GM23338 (cell line): ENCODE data around the gene FEN1. TPM values are rescaled to one million over a fixed set of nuclear protein-coding genes. Genes with fewer than 3 reads are reported as not detected.

Source experiments
- ATAC-seq: fragments of 200-7000 bp; cut with Tn5 transposase; 3 replicates; pipeline ENCODE4 v1.9.1; 2020
- DNase-seq: peaks from one replicate; pipeline ENCODE4 v3.0.0-alpha.2; 2015; ENCODE audit warnings: low spot score
- H2AFZ ChIP-seq: fragments of 200-600 bp; sonication (generic); 2 replicates; pipeline ENCODE4 v1.8.0; 2016; ENCODE audit warnings: antibody characterized with exemption, mild to moderate bottlenecking, moderate library complexity
- H3F3A ChIP-seq: fragments of 200-600 bp; sonication (generic); replicated peaks from 2 replicates; pipeline ENCODE4 v1.8.0; 2017; ENCODE audit warnings: antibody characterized with exemption, mixed run types, low read depth
- H3K27ac ChIP-seq: fragments of 200-600 bp; sonication (generic); 2 replicates; pipeline ENCODE4 v1.6.1; 2016; ENCODE audit warnings: low read depth
- H3K27me3 ChIP-seq: fragments of 200-600 bp; sonication (generic); 2 replicates; pipeline ENCODE4 v1.8.0; 2016; ENCODE audit warnings: mild to moderate bottlenecking, mixed run types, moderate library complexity; ENCODE audit not compliant: insufficient read depth
- H3K36me3 ChIP-seq: fragments of 200-600 bp; sonication (generic); 2 replicates; pipeline ENCODE4 v1.8.0; 2016; ENCODE audit warnings: mild to moderate bottlenecking; ENCODE audit not compliant: insufficient read depth
- H3K4me1 ChIP-seq: fragments of 200-600 bp; sonication (generic); 2 replicates; pipeline ENCODE4 v1.8.0; 2016; ENCODE audit warnings: mild to moderate bottlenecking, moderate library complexity; ENCODE audit not compliant: insufficient read depth
- H3K4me2 ChIP-seq: fragments of 200-600 bp; sonication (generic); 2 replicates; pipeline ENCODE4 v1.7.1; 2017; ENCODE audit warnings: mixed run types
- H3K4me3 ChIP-seq: fragments of 200-600 bp; sonication (generic); 2 replicates; pipeline ENCODE4 v1.6.1; 2016; ENCODE audit warnings: mixed run types
- H3K79me2 ChIP-seq: fragments of 200-600 bp; sonication (generic); replicated peaks from 2 replicates; pipeline ENCODE4 v1.8.0; 2017; ENCODE audit warnings: mild to moderate bottlenecking; ENCODE audit not compliant: insufficient read depth
- H3K9me2 ChIP-seq: fragments of 200-600 bp; sonication (generic); 2 replicates; pipeline ENCODE4 v1.8.0; 2017; ENCODE audit not compliant: insufficient read depth
- H4K20me1 ChIP-seq: fragments of 200-600 bp; sonication (generic); replicated peaks from 2 replicates; pipeline ENCODE4 v1.8.0; 2017; ENCODE audit warnings: mild to moderate bottlenecking; ENCODE audit not compliant: insufficient read depth
- H3K27ac Mint-ChIP-seq: 2 replicates; pipeline ENCODE4 v1.8.0; 2020; ENCODE audit warnings: inconsistent platforms, mild to moderate bottlenecking, moderate library complexity, mixed read lengths
- H3K27me3 Mint-ChIP-seq: 3 replicates; pipeline ENCODE4 v1.8.0; 2022; ENCODE audit warnings: low read depth, mild to moderate bottlenecking, moderate library complexity, mixed read lengths, inconsistent platforms; ENCODE audit not compliant: insufficient read depth, poor library complexity
- H3K36me3 Mint-ChIP-seq: 3 replicates; pipeline ENCODE4 v1.8.0; 2021; ENCODE audit warnings: low read depth, mild to moderate bottlenecking, inconsistent platforms, moderate library complexity, mixed read lengths
- H3K4me1 Mint-ChIP-seq: 3 replicates; pipeline ENCODE4 v1.8.0; 2020; ENCODE audit warnings: mild to moderate bottlenecking, inconsistent platforms, mixed read lengths
- H3K4me3 Mint-ChIP-seq: 3 replicates; pipeline ENCODE4 v1.8.0; 2021; ENCODE audit warnings: moderate library complexity, mild to moderate bottlenecking, inconsistent platforms, mixed read lengths
- H3K9me3 Mint-ChIP-seq: 3 replicates; pipeline ENCODE4 v1.8.0; 2020; ENCODE audit warnings: moderate library complexity, mild to moderate bottlenecking, inconsistent platforms, mixed read lengths
- CTCF ChIP-seq, 2 experiments: fragments of 200-600 bp in 1 of 2; sonication (generic) in 1 of 2; conservative IDR thresholded peaks; 2 replicates each; pipeline versions ENCODE4 v1.5.1 to v1.6.1; 2016 to 2017; ENCODE audit warnings: antibody characterized with exemption in 2 of 2, low read depth in 2 of 2, mild to moderate bottlenecking in 2 of 2, moderate library complexity in 1 of 2
- EZH2 ChIP-seq: fragments of 200-600 bp; sonication (generic); IDR thresholded peaks from one replicate; pipeline ENCODE4 v1.8.0; 2017; ENCODE audit warnings: antibody characterized with exemption, mild to moderate bottlenecking, low read depth; ENCODE audit not compliant: unreplicated experiment
- JUNB ChIP-seq: IDR thresholded peaks from one replicate; pipeline ENCODE4 v1.6.1; 2016; ENCODE audit warnings: antibody characterized with exemption; ENCODE audit not compliant: unreplicated experiment
- POLR2AphosphoS5 ChIP-seq: IDR thresholded peaks from 2 replicates; pipeline ENCODE4 v1.6.1; 2016; ENCODE audit warnings: antibody characterized with exemption, low read depth
- polyA plus RNA-seq: library from polyadenylated mRNA; unstranded; fragments of >200 nt; fragmentation: Nextera tagmentation; extraction: Ambion mirVana; gene quantifications from 2 replicates; pipeline ENCODE4 v1.2.1, GENCODE V29; 2016
- total RNA-seq: library from RNA; depleted of rRNA; stranded (reverse); fragments of >200 nt; shearing (Covaris generic); gene quantifications from 2 replicates; pipeline ENCODE4 v1.2.3, GENCODE V29; 2014
- TF ChIP-seq, protein P1 (sequence below): IDR thresholded peaks from 2 replicates; pipeline ENCODE4 v1.6.1; 2016; ENCODE audit warnings: antibody characterized with exemption
- TF ChIP-seq, protein P2 (sequence below): fragments of 250-450 bp; sonication (Bioruptor Pico); IDR thresholded peaks from 2 replicates; pipeline ENCODE4 v1.5.0; 2020; ENCODE audit warnings: mild to moderate bottlenecking, moderate library complexity

FEN1 gene
- total and polyA plus RNA-seq, 2 experiments from 2014 or later, result 85.1 to 89.0 TPM

GRCh38 chr11:61756147-61756451 lies 36.6 kb upstream of the FEN1 start:
- Histone ChIP-seq H3K4me2 (no peak overlapping the region), H3K27me3 (peaks cover 27% of the 10 kb centered on the region), H3K4me3 (no peak overlapping the region), H3K27ac (no peak overlapping the region), H2AFZ (no peak overlapping the region), H3K36me3 (no peaks in the 10 kb centered on the region), H3K9me2 (no peaks in the 10 kb centered on the region), H3K4me1 (peaks cover 12% of the 10 kb centered on the region; the same call in 1 of the 2 replicates), H3F3A (peaks cover under 1% of the 10 kb centered on the region; the same call in 1 of the 2 replicates), H3K79me2 (no peaks in the 10 kb centered on the region), H4K20me1 (peaks cover 3% of the 10 kb centered on the region; the same call in 1 of the 2 replicates)
- peaks cover 26% of the 10 kb centered on the region for H3K4me1 Mint-ChIP-seq
- TF ChIP-seq CTCF (conservative IDR thresholded peaks at IDR 0.05; ENCODE audit: low read depth in 2 of 2), result no peak
- H3K27me3 Mint-ChIP-seq, result peaks cover 28% of the 10 kb centered on the region
- ATAC-seq (no peak), DNase-seq (no peak)
- no peak overlapping the region for H3K4me3 Mint-ChIP-seq
- H3K36me3 Mint-ChIP-seq, result no peaks in the 10 kb centered on the region; the same call in 2 of the 3 replicates
- H3K27ac Mint-ChIP-seq, result no peak overlapping the region
- H3K9me3 Mint-ChIP-seq, result no peaks in the 10 kb centered on the region

DNA sequence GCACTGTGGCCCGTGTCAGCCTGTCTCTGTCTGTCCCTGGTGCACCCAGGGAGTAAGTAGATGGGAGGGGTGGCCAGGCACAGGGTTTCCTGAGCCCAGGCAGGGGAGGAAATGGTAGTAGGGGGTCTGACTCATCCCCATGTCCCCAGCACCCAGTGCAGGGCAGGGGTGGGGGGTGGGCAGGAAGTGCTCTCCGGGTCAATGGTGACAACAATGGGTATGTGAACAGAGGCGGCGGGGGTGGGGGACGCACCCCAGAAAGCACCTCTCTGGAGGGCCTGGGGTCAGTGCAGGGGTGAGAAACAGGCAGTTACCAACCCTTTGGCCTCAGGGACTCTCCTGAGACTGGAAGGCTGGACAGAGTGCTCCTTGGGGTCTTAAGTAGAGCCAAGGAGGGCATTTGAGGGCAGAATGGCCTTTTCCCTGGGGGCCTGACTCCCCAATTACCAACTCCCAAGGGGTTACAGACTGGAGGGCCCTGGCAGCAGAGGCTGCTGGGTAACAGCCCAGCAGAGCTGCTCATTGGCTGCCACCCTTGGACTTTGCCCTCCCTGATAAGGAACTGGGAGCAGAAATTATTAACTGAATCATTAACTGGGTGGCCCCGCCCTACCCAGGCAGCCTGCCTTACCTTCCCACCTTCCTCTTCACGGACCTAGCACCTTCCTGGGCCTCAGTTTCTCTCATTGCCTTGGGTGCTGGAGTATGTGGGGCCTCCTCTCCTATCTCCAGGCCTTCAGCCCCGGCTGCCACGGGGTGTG lies 36.1 kb upstream of the FEN1 start:
- H3K4me3 ChIP-seq, result no peak overlapping the region
- no peak for ATAC-seq
- no peak overlapping the region for H3K27ac ChIP-seq
- H3K79me2 ChIP-seq, result no peaks in the 10 kb centered on the region
- H2AFZ ChIP-seq, result no peak overlapping the region
- Mint-ChIP-seq H3K27me3 (peaks cover 22% of the 10 kb centered on the region), H3K9me3 (no peaks in the 10 kb centered on the region), H3K4me1 (peaks cover 28% of the 10 kb centered on the region), H3K36me3 (no peaks in the 10 kb centered on the region), H3K4me3 (no peak overlapping the region), H3K27ac (0 out of 2 replicates have a peak overlapping the region, but pooled peaks have one; percentile 52)
- no peaks in the 10 kb centered on the region for H3K9me2 ChIP-seq
- no peaks in the 10 kb centered on the region for H3K36me3 ChIP-seq
- H3K27me3 ChIP-seq, result peaks cover 22% of the 10 kb centered on the region
- H3K4me2 ChIP-seq, result no peak overlapping the region
- no peaks in the 10 kb centered on the region; the same call in 1 of the 2 replicates for H3F3A ChIP-seq
- 0 out of 2 replicates have a peak, but pooled peaks cover 3% of the 10 kb centered on the region for H4K20me1 ChIP-seq
- no peak for DNase-seq
- H3K4me1 ChIP-seq, result peaks cover 13% of the 10 kb centered on the region; the same call in 1 of the 2 replicates
- TF ChIP-seq POLR2AphosphoS5 (no peak), EZH2 (no peak), JUNB (no peak), CTCF (conservative IDR thresholded peaks at IDR 0.05; ENCODE audit: low read depth in 2 of 2) (no peak)
- TF ChIP-seq, protein P1, sequence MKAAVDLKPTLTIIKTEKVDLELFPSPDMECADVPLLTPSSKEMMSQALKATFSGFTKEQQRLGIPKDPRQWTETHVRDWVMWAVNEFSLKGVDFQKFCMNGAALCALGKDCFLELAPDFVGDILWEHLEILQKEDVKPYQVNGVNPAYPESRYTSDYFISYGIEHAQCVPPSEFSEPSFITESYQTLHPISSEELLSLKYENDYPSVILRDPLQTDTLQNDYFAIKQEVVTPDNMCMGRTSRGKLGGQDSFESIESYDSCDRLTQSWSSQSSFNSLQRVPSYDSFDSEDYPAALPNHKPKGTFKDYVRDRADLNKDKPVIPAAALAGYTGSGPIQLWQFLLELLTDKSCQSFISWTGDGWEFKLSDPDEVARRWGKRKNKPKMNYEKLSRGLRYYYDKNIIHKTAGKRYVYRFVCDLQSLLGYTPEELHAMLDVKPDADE, result no peak
- TF ChIP-seq, protein P2, sequence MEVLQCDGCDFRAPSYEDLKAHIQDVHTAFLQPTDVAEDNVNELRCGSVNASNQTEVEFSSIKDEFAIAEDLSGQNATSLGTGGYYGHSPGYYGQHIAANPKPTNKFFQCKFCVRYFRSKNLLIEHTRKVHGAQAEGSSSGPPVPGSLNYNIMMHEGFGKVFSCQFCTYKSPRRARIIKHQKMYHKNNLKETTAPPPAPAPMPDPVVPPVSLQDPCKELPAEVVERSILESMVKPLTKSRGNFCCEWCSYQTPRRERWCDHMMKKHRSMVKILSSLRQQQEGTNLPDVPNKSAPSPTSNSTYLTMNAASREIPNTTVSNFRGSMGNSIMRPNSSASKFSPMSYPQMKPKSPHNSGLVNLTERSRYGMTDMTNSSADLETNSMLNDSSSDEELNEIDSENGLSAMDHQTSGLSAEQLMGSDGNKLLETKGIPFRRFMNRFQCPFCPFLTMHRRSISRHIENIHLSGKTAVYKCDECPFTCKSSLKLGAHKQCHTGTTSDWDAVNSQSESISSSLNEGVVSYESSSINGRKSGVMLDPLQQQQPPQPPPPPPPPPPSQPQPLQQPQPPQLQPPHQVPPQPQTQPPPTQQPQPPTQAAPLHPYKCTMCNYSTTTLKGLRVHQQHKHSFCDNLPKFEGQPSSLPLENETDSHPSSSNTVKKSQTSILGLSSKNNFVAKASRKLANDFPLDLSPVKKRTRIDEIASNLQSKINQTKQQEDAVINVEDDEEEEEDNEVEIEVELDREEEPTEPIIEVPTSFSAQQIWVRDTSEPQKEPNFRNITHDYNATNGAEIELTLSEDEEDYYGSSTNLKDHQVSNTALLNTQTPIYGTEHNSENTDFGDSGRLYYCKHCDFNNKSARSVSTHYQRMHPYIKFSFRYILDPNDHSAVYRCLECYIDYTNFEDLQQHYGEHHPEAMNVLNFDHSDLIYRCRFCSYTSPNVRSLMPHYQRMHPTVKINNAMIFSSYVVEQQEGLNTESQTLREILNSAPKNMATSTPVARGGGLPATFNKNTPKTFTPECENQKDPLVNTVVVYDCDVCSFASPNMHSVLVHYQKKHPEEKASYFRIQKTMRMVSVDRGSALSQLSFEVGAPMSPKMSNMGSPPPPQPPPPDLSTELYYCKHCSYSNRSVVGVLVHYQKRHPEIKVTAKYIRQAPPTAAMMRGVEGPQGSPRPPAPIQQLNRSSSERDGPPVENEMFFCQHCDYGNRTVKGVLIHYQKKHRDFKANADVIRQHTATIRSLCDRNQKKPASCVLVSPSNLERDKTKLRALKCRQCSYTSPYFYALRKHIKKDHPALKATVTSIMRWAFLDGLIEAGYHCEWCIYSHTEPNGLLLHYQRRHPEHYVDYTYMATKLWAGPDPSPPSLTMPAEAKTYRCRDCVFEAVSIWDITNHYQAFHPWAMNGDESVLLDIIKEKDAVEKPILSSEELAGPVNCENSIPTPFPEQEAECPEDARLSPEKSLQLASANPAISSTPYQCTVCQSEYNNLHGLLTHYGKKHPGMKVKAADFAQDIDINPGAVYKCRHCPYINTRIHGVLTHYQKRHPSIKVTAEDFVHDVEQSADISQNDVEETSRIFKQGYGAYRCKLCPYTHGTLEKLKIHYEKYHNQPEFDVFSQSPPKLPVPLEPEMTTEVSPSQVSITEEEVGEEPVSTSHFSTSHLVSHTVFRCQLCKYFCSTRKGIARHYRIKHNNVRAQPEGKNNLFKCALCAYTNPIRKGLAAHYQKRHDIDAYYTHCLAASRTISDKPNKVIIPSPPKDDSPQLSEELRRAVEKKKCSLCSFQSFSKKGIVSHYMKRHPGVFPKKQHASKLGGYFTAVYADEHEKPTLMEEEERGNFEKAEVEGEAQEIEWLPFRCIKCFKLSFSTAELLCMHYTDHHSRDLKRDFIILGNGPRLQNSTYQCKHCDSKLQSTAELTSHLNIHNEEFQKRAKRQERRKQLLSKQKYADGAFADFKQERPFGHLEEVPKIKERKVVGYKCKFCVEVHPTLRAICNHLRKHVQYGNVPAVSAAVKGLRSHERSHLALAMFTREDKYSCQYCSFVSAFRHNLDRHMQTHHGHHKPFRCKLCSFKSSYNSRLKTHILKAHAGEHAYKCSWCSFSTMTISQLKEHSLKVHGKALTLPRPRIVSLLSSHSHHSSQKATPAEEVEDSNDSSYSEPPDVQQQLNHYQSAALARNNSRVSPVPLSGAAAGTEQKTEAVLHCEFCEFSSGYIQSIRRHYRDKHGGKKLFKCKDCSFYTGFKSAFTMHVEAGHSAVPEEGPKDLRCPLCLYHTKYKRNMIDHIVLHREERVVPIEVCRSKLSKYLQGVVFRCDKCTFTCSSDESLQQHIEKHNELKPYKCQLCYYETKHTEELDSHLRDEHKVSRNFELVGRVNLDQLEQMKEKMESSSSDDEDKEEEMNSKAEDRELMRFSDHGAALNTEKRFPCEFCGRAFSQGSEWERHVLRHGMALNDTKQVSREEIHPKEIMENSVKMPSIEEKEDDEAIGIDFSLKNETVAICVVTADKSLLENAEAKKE (CRISPR knock-in tag), result no peak
